GM12878 (cell line): ENCODE results near the gene DGKB. TPM values are rescaled to one million over a fixed set of nuclear protein-coding genes. Genes with fewer than 3 reads are reported as not detected.

Experiments
- ATAC-seq: fragments of 200-7000 bp; cut with Tn5 transposase; 3 replicates; pipeline ENCODE4 v1.9.1; 2020; ENCODE audit warnings: mild to moderate bottlenecking, moderate library complexity
- BruUV-seq: library from RNA; stranded (reverse); fragments of 400-500 nt; replicated peaks from 2 replicates; lab custom pipeline; 2021; lab: Mats Ljungman, UMichigan
- CTCF ChIA-PET: fragments of 300-600 bp; sonication (Branson Sonifier 250); formaldehyde crosslinking; extraction: SDS; loops from one replicate; lab custom pipeline; 2021; ENCODE audit warnings: inconsistent platforms; lab: Yijun Ruan, JAX
- POLR2A ChIA-PET: fragments of 350-600 bp; formaldehyde crosslinking; extraction: SDS; loops from one replicate; lab custom pipeline; 2021; ENCODE audit warnings: inconsistent platforms; lab: Charles Lee
- RAD21 ChIA-PET: fragments of 300-600 bp; sonication (Branson Sonifier 250); formaldehyde crosslinking; loops from one replicate; lab custom pipeline; 2023; ENCODE audit warnings: antibody characterized with exemption; ENCODE audit not compliant: unreplicated experiment; lab: Charles Lee
- SMC1A ChIA-PET: fragments of 300-600 bp; sonication (Branson Sonifier 250); formaldehyde crosslinking; loops from one replicate; lab custom pipeline; 2023; ENCODE audit not compliant: unreplicated experiment, uncharacterized antibody; lab: Charles Lee
- DNase-seq: peaks from one replicate; pipeline ENCODE4 v3.0.0-alpha.2; 2011; ENCODE audit warnings: low read depth, low spot score
- FAIRE-seq: peaks from 3 replicates; lab custom pipeline; 2011; peaks lifted over from hg19 to GRCh38; lab: Jason Lieb, UNC
- H2AFZ ChIP-seq: 2 replicates; pipeline ENCODE4 v1.6.0; 2011; ENCODE audit warnings: low read depth, low read length, control low read depth; ENCODE audit not compliant: control insufficient read depth
- H3K27ac ChIP-seq: 2 replicates; pipeline ENCODE4 v1.5.1; 2011; ENCODE audit warnings: control low read depth; ENCODE audit not compliant: control insufficient read depth, insufficient read depth
- H3K27me3 ChIP-seq, 2 experiments: replicated peaks in 1 of 2; 2 replicates each; pipeline versions ENCODE4 v1.6.0 to v1.6.1; 2011; ENCODE audit warnings: low read length in 1 of 2; ENCODE audit not compliant: control insufficient read depth in 2 of 2, insufficient read depth in 2 of 2
- H3K36me3 ChIP-seq, 2 experiments: 2 replicates each; pipeline ENCODE4 v1.5.1; 2011; ENCODE audit warnings: low read length in 1 of 2; ENCODE audit not compliant: control insufficient read depth in 2 of 2, insufficient read depth in 2 of 2
- H3K4me1 ChIP-seq: 2 replicates; pipeline ENCODE4 v1.6.1; 2011; ENCODE audit warnings: mild to moderate bottlenecking, low read length, moderate library complexity, mixed read lengths; ENCODE audit not compliant: control insufficient read depth, insufficient read depth
- H3K4me2 ChIP-seq: 2 replicates; pipeline ENCODE4 v1.6.0; 2011; ENCODE audit warnings: control low read depth; ENCODE audit not compliant: control insufficient read depth, insufficient read depth
- H3K4me3 ChIP-seq: fragments of 200-600 bp; sonication (generic); 2 replicates; pipeline ENCODE4 v1.5.1; 2016
- H3K79me2 ChIP-seq: 2 replicates; pipeline ENCODE4 v1.6.0; 2011; ENCODE audit warnings: low read length; ENCODE audit not compliant: control insufficient read depth, insufficient read depth
- H3K9ac ChIP-seq: 2 replicates; pipeline ENCODE4 v1.8.0; 2011; ENCODE audit warnings: low read length, control low read depth, mixed read lengths; ENCODE audit not compliant: control insufficient read depth, insufficient read depth
- H3K9me3 ChIP-seq: replicated peaks from 3 replicates; pipeline ENCODE4 v1.5.1; 2011; ENCODE audit warnings: mild to moderate bottlenecking, low read length; ENCODE audit not compliant: control insufficient read depth, insufficient read depth
- H4K20me1 ChIP-seq: 2 replicates; pipeline ENCODE4 v1.6.0; 2011; ENCODE audit not compliant: control insufficient read depth, insufficient read depth
- CEBPB ChIP-seq, 2 experiments: fragments of 150-350 bp in 1 of 2; IDR thresholded peaks; 2 replicates each; pipeline ENCODE4 v1.6.1; 2012 to 2014; ENCODE audit warnings: low read depth in 2 of 2, low read length in 2 of 2, borderline replicate concordance in 1 of 2, inconsistent platforms in 1 of 2
- HCFC1 ChIP-seq: fragments of 150-350 bp; IDR thresholded peaks from 2 replicates; pipeline ENCODE4 v1.6.1; 2014; ENCODE audit warnings: low read length
- NBN ChIP-seq: fragments of 450-650 bp; IDR thresholded peaks from 2 replicates; pipeline ENCODE4 v1.6.1; 2016
- NFIC ChIP-seq: IDR thresholded peaks from 2 replicates; pipeline ENCODE4 v1.6.1; 2012; ENCODE audit warnings: low read depth, mild to moderate bottlenecking, inconsistent platforms, low read length, moderate library complexity
- TAF1 ChIP-seq: IDR thresholded peaks from 2 replicates; pipeline ENCODE4 v1.6.1; 2011; ENCODE audit warnings: mild to moderate bottlenecking, low read depth, low read length, borderline replicate concordance
- WGBS: methylation state at CpG from one replicate; pipeline ENCODE4 v1.1.6; 2016; ENCODE audit warnings: low lambda C conversion rate; ENCODE audit not compliant: insufficient replicate concordance, insufficient coverage; ENCODE audit errors: missing lambda C conversion rate; 5-methylcytosine and 5-hydroxymethylcytosine counted together
- in situ Hi-C: fragments of 300-500 bp; cut with MboI; formaldehyde crosslinking; loops from 9 replicates; pipeline ENCODE4 v1.14.3; 2018; ENCODE audit warnings: mixed read lengths
- intact Hi-C: fragments of 100-400 bp; cut with micrococcal nuclease; formaldehyde crosslinking; loops from one replicate; pipeline ENCODE4 v1.14.2; 2022; ENCODE audit not compliant: unreplicated experiment
- polyA plus RNA-seq, 11 experiments: library from polyadenylated mRNA; depleted of rRNA in 4 of 11; unstranded in 6 of 11; stranded (reverse) in 5 of 11; fragments of >200 nt; fragmentation: Nextera tagmentation in 4 of 11; fragmentation: Illumina TruSeq in 1 of 11; extraction: Ambion mirVana in 4 of 11; extraction: Trizol in 1 of 11; gene quantifications; 1 replicate in 1 of 11; 2 replicates in 10 of 11; pipeline versions ENCODE4 v1.2.1 to v1.2.3, GENCODE V29; 2011 to 2016; ENCODE audit warnings: inconsistent platforms in 2 of 11, missing spikeins in 2 of 11, low read depth in 1 of 11
- total RNA-seq, 4 experiments: library from RNA; depleted of rRNA in 3 of 4; stranded (reverse); fragments of >200 nt in 3 of 4; fragmentation: Illumina TruSeq in 1 of 4; extraction: Trizol in 1 of 4; gene quantifications; 2 replicates each; pipeline versions ENCODE4 v1.2.1 to v1.2.3, GENCODE V29; 2013 to 2021
- TF ChIP-seq, protein P1 (sequence below): fragments of 450-650 bp; IDR thresholded peaks from 2 replicates; pipeline ENCODE4 v1.6.1; 2018; ENCODE audit warnings: borderline replicate concordance, mild to moderate bottlenecking; ENCODE audit not compliant: partially characterized antibody
- TF ChIP-seq, protein P2 (sequence below): IDR thresholded peaks from 2 replicates; pipeline ENCODE4 v1.6.1; 2012; ENCODE audit warnings: low read depth, low read length, improper control_type of control experiment
- TF ChIP-seq, protein P3 (sequence below): fragments of 150-350 bp; IDR thresholded peaks from 2 replicates; pipeline ENCODE4 v1.6.1; 2014; ENCODE audit warnings: mild to moderate bottlenecking, low read depth, low read length

The DGKB gene
- total and polyA plus RNA-seq, 10 of the 15 experiments (the other 5 are each of a cell fraction or from before 2014, with no cell fraction given): 0.02 to 0.10 (median 0.04) TPM; not detected in 6

DNA sequence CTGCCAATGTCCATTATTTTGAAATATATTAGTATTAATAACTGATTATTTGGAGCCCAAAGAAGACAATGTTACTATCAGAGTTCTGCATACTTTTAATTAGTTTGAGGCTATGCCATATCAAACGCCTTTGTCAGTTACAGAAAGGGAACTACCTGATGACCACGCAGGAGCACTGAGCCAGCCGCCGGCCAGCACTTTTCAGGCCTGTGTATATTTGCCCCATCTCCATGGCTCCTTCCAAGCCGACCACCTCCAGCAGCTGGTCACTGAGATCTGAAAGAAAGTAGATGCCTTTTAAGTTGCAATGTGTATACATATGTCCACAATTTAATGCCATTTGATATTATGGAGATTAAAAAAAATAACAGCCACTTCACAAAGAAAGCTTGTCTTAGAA is 724.7 kb downstream of the DGKB start:
- Histone ChIP-seq H3K4me3 (no peak overlapping the region), H3K27ac (no peak overlapping the region), H3K9me3 (no peaks in the 10 kb centered on the region), H3K9ac (no peak overlapping the region), H3K27me3 (no peaks in the 10 kb centered on the region), H3K4me1 (no peaks in the 10 kb centered on the region), H4K20me1 (no peaks in the 10 kb centered on the region), H2AFZ (no peak overlapping the region), H3K79me2 (no peaks in the 10 kb centered on the region), H3K4me2 (no peak overlapping the region), H3K36me3 (no peaks in the 10 kb centered on the region)
- intact Hi-C loops: no loop called here
- ChIA-PET POLR2A (interaction anchor here (0.6 kb wide), 1 partner anchor 198 kb away, joined by 4 read pairs; no protein-coding TSS in a partner anchor), SMC1A (interaction anchor here (1.1 kb wide), 1 partner anchor 39 kb away, joined by 3 read pairs; no protein-coding TSS in a partner anchor), CTCF (interaction anchor here (0.7 kb wide), 1 partner anchor 588 kb away, joined by 3 read pairs; no protein-coding TSS in a partner anchor), RAD21 (no interaction called here)
- no TSS peak for BruUV-seq
- in situ Hi-C loops: no loop called here
- ATAC-seq (no peak), FAIRE-seq (no peak), DNase-seq (no peak)
- WGBS: 46% methylated on average over 5 of the region's 5 CpGs
- TF ChIP-seq TAF1: no peak
- no peak for TF ChIP-seq NFIC
- TF ChIP-seq, protein P1, sequence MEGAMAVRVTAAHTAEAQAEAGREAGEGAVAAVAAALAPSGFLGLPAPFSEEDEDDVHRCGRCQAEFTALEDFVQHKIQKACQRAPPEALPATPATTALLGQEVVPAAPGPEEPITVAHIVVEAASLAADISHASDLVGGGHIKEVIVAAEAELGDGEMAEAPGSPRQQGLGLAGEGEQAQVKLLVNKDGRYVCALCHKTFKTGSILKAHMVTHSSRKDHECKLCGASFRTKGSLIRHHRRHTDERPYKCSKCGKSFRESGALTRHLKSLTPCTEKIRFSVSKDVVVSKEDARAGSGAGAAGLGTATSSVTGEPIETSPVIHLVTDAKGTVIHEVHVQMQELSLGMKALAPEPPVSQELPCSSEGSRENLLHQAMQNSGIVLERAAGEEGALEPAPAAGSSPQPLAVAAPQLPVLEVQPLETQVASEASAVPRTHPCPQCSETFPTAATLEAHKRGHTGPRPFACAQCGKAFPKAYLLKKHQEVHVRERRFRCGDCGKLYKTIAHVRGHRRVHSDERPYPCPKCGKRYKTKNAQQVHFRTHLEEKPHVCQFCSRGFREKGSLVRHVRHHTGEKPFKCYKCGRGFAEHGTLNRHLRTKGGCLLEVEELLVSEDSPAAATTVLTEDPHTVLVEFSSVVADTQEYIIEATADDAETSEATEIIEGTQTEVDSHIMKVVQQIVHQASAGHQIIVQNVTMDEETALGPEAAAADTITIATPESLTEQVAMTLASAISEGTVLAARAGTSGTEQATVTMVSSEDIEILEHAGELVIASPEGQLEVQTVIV: no peak
- TF ChIP-seq, protein P2, sequence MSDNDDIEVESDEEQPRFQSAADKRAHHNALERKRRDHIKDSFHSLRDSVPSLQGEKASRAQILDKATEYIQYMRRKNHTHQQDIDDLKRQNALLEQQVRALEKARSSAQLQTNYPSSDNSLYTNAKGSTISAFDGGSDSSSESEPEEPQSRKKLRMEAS: no peak
- TF ChIP-seq HCFC1: no peak
- TF ChIP-seq CEBPB (IDR thresholded peaks at IDR 0.05; ENCODE audit: borderline replicate concordance in 1 of 2, low read depth in 2 of 2, low read length in 2 of 2): no peak
- TF ChIP-seq, protein P3, sequence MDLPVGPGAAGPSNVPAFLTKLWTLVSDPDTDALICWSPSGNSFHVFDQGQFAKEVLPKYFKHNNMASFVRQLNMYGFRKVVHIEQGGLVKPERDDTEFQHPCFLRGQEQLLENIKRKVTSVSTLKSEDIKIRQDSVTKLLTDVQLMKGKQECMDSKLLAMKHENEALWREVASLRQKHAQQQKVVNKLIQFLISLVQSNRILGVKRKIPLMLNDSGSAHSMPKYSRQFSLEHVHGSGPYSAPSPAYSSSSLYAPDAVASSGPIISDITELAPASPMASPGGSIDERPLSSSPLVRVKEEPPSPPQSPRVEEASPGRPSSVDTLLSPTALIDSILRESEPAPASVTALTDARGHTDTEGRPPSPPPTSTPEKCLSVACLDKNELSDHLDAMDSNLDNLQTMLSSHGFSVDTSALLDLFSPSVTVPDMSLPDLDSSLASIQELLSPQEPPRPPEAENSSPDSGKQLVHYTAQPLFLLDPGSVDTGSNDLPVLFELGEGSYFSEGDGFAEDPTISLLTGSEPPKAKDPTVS: no peak
- no peak for TF ChIP-seq NBN
- TF ChIP-seq, all 136 proteins: peak for 0
